ENCODE measurements around the gene DLGAP4. TPM values are rescaled to one million over a fixed set of nuclear protein-coding genes. Genes with fewer than 3 reads are reported as not detected.

DLGAP4 gene
- total and polyA plus RNA-seq, 4 donors, result 33.2 to 150 (median 97.7) TPM

- intact Hi-C loops (cut with DNase I), result no loop called here
- no peak overlapping the region for H3K27ac ChIP-seq (ENCODE audit: low read depth in 1 of 2, low read length in 2 of 2)
- WGBS, 2 donors, result 76 to 77% methylated on average over 22 of the region's 22 CpGs
- no peaks in the 10 kb centered on the region for H3K36me3 ChIP-seq (ENCODE audit: control insufficient read depth in 1 of 2, insufficient read depth in 2 of 2, low read length in 1 of 2)
- DNase-seq (peak in 1 of 2 donors; percentile 11), ATAC-seq (ENCODE audit: low FRiP score) (no peak)
- H3K9me3 ChIP-seq (ENCODE audit: control insufficient read depth, low read length), result no peaks in the 10 kb centered on the region
- H3K4me1 ChIP-seq (ENCODE audit: control insufficient read depth in 1 of 2, insufficient read depth in 2 of 2, low read length in 2 of 2), result no peaks in the 10 kb centered on the region
- H3K4me3 ChIP-seq (ENCODE audit: low read length in 2 of 2), result no peak overlapping the region
- H3K27me3 ChIP-seq (ENCODE audit: control insufficient read depth in 1 of 2, insufficient read depth in 2 of 2, low read length in 1 of 2), result no peaks in the 10 kb centered on the region
Measured at GRCh38 chr20:36341331-36342020, 35.3 kb downstream of the DLGAP4 start.

DNA sequence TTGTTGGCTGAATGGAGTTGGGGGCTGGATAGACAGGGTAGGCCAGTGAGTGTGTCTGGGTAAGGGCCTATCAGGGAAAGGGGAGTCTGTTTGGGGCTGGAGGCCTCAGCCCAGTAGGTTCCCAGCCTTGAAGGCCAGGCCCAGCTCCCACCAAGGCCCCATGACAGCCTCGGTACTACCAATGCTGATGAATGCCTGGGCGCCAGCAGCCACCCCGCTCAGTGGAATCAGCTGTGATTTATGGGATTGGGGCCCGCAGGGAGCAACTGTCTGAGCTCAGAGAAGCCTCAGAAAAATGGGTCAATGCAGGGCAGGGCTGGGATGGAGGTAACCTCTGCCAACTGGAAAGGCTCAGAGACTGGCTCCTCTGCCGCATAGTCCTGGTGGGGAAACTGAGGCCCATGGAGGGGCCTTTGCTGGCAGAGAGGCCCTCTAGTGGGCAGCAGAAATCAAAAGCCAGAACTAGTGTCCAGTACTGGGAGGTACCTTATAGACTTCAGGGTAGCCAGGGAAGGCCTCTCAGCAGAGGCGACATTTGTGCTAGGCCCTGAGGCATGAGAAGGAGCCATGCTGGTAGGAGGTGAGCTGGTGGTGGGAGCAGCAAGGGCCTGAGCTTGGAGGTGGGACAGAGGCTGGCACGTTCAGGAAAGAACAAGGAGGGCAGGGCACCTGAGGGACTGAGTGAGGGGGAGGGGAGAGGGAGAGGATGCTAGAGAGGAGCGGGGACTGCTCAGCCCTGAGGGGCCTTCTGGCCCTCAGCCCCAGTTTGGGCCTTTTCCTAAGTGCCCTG lies 36.4 kb downstream of the DLGAP4 start:
- H3K36me3 ChIP-seq (ENCODE audit: control insufficient read depth in 1 of 2, insufficient read depth in 2 of 2, low read length in 1 of 2), result no peaks in the 10 kb centered on the region
- DNase-seq (peak in 1 of 2 donors; percentile 19), ATAC-seq (ENCODE audit: low FRiP score) (no peak)
- H3K9me3 ChIP-seq (ENCODE audit: control insufficient read depth, low read length), result no peaks in the 10 kb centered on the region
- H3K27ac ChIP-seq (ENCODE audit: low read depth in 1 of 2, low read length in 2 of 2), result no peak overlapping the region
- 56 to 59% methylated on average over 8 of the region's 8 CpGs for WGBS, 2 donors
- H3K4me1 ChIP-seq (ENCODE audit: control insufficient read depth in 1 of 2, insufficient read depth in 2 of 2, low read length in 2 of 2), result no peaks in the 10 kb centered on the region
- H3K4me3 ChIP-seq (ENCODE audit: low read length in 2 of 2), result no peak overlapping the region
- H3K27me3 ChIP-seq (ENCODE audit: control insufficient read depth in 1 of 2, insufficient read depth in 2 of 2, low read length in 1 of 2), result no peaks in the 10 kb centered on the region
- intact Hi-C loops (cut with DNase I), result no loop called here

DNA sequence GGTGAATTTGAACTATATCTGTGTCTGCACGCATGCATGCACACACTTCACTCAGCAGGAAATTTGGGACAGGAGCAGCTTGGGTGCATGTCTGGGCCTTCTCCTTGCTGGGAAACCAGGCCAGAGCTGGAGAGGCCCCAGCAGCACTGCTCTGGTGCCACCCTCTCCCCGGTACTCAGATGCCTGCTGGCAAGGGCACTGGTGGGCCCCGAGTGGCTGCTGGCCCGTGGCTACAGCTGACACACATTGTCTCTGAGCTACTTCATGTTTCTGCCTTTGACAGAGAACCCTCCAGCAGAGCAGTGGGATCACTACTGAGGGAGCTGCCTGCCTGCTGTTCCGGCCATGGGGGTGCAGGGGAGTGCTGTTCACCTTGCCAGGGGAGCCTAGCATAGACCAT lies 37.5 kb downstream of the DLGAP4 start:
- Histone ChIP-seq H3K9me3 (ENCODE audit: control insufficient read depth, low read length) (no peaks in the 10 kb centered on the region), H3K27me3 (ENCODE audit: control insufficient read depth in 1 of 2, insufficient read depth in 2 of 2, low read length in 1 of 2) (no peaks in the 10 kb centered on the region), H3K4me3 (ENCODE audit: low read length in 2 of 2) (no peak overlapping the region), H3K4me1 (ENCODE audit: control insufficient read depth in 1 of 2, insufficient read depth in 2 of 2, low read length in 2 of 2) (no peaks in the 10 kb centered on the region), H3K27ac (ENCODE audit: low read depth in 1 of 2, low read length in 2 of 2) (no peak overlapping the region), H3K36me3 (ENCODE audit: control insufficient read depth in 1 of 2, insufficient read depth in 2 of 2, low read length in 1 of 2) (no peaks in the 10 kb centered on the region)
- ATAC-seq (ENCODE audit: low FRiP score) (no peak), DNase-seq (peak in 1 of 2 donors; percentile 14)
- WGBS, 2 donors, result 73 to 79% methylated on average over 5 of the region's 5 CpGs
- intact Hi-C loops (cut with DNase I), result no loop called here

- H3K4me3 ChIP-seq (ENCODE audit: low read length in 2 of 2), result no peak overlapping the region
- H3K27me3 ChIP-seq (ENCODE audit: control insufficient read depth in 1 of 2, insufficient read depth in 2 of 2, low read length in 1 of 2), result no peaks in the 10 kb centered on the region
- H3K36me3 ChIP-seq (ENCODE audit: control insufficient read depth in 1 of 2, insufficient read depth in 2 of 2, low read length in 1 of 2), result no peaks in the 10 kb centered on the region
- H3K9me3 ChIP-seq (ENCODE audit: control insufficient read depth, low read length), result no peaks in the 10 kb centered on the region
- 13 to 14% methylated on average over 4 of the region's 4 CpGs for WGBS, 2 donors
- no peak for ATAC-seq (ENCODE audit: low FRiP score)
- H3K27ac ChIP-seq (ENCODE audit: low read depth in 1 of 2, low read length in 2 of 2), result no peak overlapping the region
- DNase-seq, result no peak
- H3K4me1 ChIP-seq (ENCODE audit: control insufficient read depth in 1 of 2, insufficient read depth in 2 of 2, low read length in 2 of 2), result no peaks in the 10 kb centered on the region
- intact Hi-C loops (cut with DNase I), result no loop called here
Measured at GRCh38 chr20:36344517-36345132, 38.5 kb downstream of the DLGAP4 start.

DNA sequence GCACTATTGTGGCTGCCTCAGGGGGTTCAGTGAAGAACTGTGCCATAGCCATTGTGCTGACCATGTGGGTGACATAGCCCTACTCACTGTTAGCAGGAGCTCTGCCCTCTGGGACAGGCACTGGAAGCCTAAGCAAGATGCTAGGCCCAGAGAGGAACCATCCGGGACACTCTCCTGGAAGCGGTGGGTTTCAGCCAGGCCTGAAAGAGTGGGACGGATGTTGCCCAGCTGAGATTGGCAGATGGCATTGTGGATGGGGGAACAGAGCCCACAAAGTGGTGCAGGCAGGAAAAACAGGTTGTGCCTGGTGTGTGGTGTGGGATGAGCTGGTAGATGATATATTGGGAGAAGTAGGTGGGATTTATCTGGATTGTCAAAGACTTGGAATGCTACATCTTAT lies 40.1 kb downstream of the DLGAP4 start:
- Histone ChIP-seq H3K27ac (ENCODE audit: low read depth in 1 of 2, low read length in 2 of 2) (no peak overlapping the region), H3K9me3 (ENCODE audit: control insufficient read depth, low read length) (no peaks in the 10 kb centered on the region), H3K27me3 (ENCODE audit: control insufficient read depth in 1 of 2, insufficient read depth in 2 of 2, low read length in 1 of 2) (no peaks in the 10 kb centered on the region), H3K4me3 (ENCODE audit: low read length in 2 of 2) (no peak overlapping the region), H3K4me1 (ENCODE audit: control insufficient read depth in 1 of 2, insufficient read depth in 2 of 2, low read length in 2 of 2) (no peaks in the 10 kb centered on the region), H3K36me3 (ENCODE audit: control insufficient read depth in 1 of 2, insufficient read depth in 2 of 2, low read length in 1 of 2) (no peaks in the 10 kb centered on the region)
- no peak for DNase-seq
- no peak for ATAC-seq (ENCODE audit: low FRiP score)
- intact Hi-C loops (cut with DNase I), result no loop called here
- 82 to 89% methylated on average over 3 of the region's 3 CpGs for WGBS, 2 donors

DNA sequence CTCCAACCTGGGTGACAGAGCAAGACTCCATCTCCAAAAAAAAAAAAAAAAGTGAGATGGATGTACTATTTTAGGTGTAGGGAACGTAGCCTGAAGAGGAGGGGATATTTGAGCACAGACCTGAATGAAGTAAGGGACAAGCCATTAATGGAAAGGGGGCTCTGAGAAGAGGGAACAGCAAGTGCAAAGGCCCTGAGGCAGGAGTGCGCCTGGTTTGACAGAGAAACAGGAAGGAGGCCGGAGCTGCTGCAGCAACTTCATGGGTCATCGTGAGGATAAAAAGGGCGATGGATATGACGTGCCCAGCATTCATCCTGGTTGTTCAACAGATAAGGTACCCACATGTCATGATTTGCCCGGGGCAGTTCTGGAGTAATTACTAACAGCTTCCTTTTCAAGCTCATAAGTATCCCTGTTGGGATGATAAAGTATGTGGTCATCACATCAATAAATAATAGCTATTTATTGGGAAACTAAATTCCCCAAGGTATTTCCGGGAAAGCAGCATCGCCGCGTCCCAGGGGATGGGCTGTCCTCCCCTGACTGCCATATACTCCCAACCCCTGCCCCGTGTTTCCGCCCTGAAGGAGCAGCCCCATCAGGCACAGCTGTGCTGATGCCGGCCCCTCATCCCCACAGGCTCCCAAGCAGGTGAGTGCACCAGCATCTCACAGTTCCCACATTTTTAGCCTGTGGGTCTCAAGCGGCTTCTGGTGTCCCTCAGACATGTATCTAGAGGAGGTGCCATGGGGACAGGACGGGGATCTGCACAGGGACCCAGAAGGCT lies 43.4 kb downstream of the DLGAP4 start:
- no peak for ATAC-seq (ENCODE audit: low FRiP score)
- Histone ChIP-seq H3K4me1 (ENCODE audit: control insufficient read depth in 1 of 2, insufficient read depth in 2 of 2, low read length in 2 of 2) (no peaks in the 10 kb centered on the region), H3K27ac (ENCODE audit: low read depth in 1 of 2, low read length in 2 of 2) (no peak overlapping the region), H3K36me3 (ENCODE audit: control insufficient read depth in 1 of 2, insufficient read depth in 2 of 2, low read length in 1 of 2) (no peaks in the 10 kb centered on the region), H3K9me3 (ENCODE audit: control insufficient read depth, low read length) (no peaks in the 10 kb centered on the region), H3K27me3 (ENCODE audit: control insufficient read depth in 1 of 2, insufficient read depth in 2 of 2, low read length in 1 of 2) (no peaks in the 10 kb centered on the region), H3K4me3 (ENCODE audit: low read length in 2 of 2) (no peak overlapping the region)
- intact Hi-C loops (cut with DNase I), result no loop called here
- WGBS, 2 donors, result 79 to 80% methylated on average over 16 of the region's 16 CpGs
- DNase-seq, result no peak

- intact Hi-C loops (cut with DNase I), result no loop called here
- Histone ChIP-seq H3K27me3 (ENCODE audit: control insufficient read depth in 1 of 2, insufficient read depth in 2 of 2, low read length in 1 of 2) (no peaks in the 10 kb centered on the region), H3K27ac (ENCODE audit: low read depth in 1 of 2, low read length in 2 of 2) (no peak overlapping the region), H3K4me3 (ENCODE audit: low read length in 2 of 2) (no peak overlapping the region), H3K36me3 (ENCODE audit: control insufficient read depth in 1 of 2, insufficient read depth in 2 of 2, low read length in 1 of 2) (no peaks in the 10 kb centered on the region), H3K9me3 (ENCODE audit: control insufficient read depth, low read length) (no peaks in the 10 kb centered on the region), H3K4me1 (ENCODE audit: control insufficient read depth in 1 of 2, insufficient read depth in 2 of 2, low read length in 2 of 2) (no peaks in the 10 kb centered on the region)
- WGBS, 2 donors, result 92 to 97% methylated on average over 1 of the region's 1 CpG
- ATAC-seq (ENCODE audit: low FRiP score) (no peak), DNase-seq (no peak)
Measured at GRCh38 chr20:36350439-36350838, 44.3 kb downstream of the DLGAP4 start.

GRCh38 chr20:36351937-36352336 lies 45.8 kb downstream of the DLGAP4 start:
- Histone ChIP-seq H3K4me3 (ENCODE audit: low read length in 2 of 2) (no peak overlapping the region), H3K27ac (ENCODE audit: low read depth in 1 of 2, low read length in 2 of 2) (no peak overlapping the region), H3K4me1 (ENCODE audit: control insufficient read depth in 1 of 2, insufficient read depth in 2 of 2, low read length in 2 of 2) (no peaks in the 10 kb centered on the region), H3K9me3 (ENCODE audit: control insufficient read depth, low read length) (no peaks in the 10 kb centered on the region), H3K27me3 (ENCODE audit: control insufficient read depth in 1 of 2, insufficient read depth in 2 of 2, low read length in 1 of 2) (no peaks in the 10 kb centered on the region), H3K36me3 (ENCODE audit: control insufficient read depth in 1 of 2, insufficient read depth in 2 of 2, low read length in 1 of 2) (no peaks in the 10 kb centered on the region)
- intact Hi-C loops (cut with DNase I), result no loop called here
- ATAC-seq (ENCODE audit: low FRiP score), result no peak
- WGBS, 2 donors, result 82 to 84% methylated on average over 6 of the region's 6 CpGs
- DNase-seq, result no peak

Measured in aorta (tissue), 5 donors.